GM18519 (cell line): Measurements from ENCODE around the gene RSPH6A.

Experiments
- ATAC-seq: cut with Tn5 transposase; IDR thresholded peaks from one replicate; pipeline ENCODE4 v1.9.1; 2021; ENCODE audit warnings: mild to moderate bottlenecking, moderate library complexity; ENCODE audit not compliant: unreplicated experiment, low FRiP score

RSPH6A gene

DNA sequence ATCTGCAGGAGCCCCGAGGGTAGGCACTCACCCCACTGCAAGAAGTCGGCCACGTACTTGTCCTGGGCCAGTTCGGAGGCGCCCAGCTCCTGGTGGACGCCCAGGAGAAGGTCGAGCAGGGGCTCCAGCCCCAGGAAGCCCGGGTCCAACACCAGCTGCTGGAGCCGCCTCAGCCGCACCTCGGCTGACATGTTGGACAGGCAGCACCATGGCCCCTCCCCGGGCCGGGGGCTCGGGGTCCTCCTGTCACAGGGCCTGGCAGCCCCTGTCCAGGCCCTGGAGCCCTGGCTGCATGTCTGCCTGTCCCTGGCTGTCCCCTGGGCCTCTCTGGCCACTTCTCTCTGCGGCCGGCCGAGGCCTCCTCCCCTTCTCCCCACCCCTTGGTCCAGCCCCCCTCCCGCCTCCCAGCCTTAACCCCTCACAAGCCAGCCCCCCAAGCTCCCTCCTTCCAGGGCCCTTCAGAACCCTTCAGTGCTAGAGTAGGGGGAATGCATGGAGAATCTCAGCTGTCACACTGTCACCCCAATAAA, 32.9 kb downstream of the RSPH6A start, which contains the start of gene DMPK:
Gene DMPK, minus strand, starts transcription at position 329 of the 530 bp plus-strand sequence. Its CDS starts 138 bp downstream, at position 191.
- ATAC-seq: no peak

DNA sequence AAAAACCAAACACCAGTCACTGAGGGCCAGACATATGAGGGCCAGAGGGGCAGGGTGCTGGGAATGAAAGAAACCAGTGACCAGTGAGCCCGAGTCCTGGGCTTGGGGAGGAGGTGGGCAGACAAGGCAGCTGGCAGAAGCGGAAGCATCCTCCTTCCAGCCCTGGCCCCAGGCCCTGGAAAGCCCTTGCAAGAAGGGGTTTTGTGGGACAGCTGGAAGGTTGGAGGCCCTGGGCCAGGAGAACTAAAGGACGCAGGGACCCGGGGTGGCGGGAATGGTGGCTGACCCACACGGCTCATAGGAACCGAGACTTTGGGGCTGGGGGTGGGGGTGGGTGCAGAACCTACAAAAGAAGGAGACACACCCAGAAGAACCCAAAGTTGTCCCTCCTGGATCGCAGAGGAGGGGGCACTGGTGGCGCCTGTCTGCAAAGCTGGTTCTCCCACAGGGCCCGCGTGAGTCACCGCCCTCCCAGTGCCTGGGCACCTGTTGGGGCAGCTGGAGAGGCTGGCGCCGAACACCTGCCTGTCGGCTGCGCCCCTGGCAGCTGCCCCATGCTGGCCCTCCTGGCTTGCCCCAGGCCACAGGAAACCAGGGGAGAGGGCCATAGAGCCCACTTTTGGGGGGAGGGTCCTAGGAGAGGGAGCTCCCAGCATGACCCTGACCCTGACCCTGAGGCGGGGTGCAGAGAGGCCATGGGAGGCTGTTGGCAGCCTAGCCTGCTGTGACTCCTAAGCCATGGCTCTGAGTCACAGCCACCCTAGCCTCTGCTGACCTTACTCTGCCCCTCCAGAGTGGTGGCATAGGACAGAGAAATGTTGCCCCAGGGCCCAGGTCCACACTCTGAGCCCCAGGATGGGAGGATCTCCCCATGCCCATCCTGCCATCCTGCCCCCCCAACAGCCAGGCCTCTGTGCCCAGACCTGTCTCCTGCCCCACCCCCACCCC, 33.6 kb downstream of the RSPH6A start:
- no peak for ATAC-seq

DNA sequence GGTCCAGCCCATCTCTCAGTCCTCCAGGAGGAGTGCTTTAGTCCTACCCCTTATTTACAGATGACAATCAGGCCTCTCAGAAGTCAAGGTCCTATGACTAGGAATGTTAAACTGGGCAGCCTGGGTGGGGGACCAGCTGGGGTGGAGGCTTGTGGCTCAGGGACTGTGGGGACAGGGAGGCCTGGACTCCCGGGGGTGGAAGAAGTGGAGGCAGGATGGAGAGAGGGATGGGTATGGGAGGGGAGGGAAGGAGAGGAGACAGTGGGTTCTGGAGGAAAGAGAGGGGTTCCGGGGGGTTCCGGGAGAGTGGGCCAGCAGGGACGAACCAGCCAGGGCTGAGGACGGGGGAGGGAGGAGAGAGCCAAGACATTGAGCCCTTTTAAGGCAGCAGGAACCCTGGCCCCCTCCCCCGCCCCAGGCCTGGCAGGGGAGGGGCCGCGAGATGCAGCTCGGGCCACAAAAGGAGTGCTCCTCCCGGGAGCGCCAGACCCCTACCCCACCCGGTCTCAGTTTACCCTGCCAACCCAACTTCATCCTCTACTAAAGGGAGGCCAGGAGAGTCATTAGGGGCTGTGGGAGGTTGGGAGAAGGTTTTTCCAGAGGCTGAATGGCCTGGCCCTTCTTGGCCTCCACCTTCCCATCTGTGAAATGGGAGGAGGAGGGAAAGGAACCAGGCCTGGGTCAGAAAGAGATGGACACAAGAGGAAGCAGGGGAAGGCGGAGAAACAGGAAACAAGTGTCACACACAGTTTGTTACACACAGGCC, 34.5 kb downstream of the RSPH6A start:
- no peak for ATAC-seq

DNA sequence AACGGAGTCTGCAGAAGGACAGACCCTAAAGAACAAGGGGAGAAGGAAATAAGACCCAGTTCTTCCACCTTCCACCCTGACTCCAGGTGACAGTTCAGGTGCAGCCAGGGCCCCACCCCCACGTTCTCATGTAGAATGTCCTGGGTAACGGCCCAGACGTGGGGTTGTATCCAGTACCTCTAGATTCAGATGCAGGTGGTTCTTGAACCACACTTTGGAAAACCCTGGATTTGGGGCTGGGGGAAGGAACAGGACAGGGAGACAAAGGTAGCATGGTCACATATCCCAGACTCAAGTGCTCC, 35.0 kb downstream of the RSPH6A start:
- ATAC-seq: no peak

DNA sequence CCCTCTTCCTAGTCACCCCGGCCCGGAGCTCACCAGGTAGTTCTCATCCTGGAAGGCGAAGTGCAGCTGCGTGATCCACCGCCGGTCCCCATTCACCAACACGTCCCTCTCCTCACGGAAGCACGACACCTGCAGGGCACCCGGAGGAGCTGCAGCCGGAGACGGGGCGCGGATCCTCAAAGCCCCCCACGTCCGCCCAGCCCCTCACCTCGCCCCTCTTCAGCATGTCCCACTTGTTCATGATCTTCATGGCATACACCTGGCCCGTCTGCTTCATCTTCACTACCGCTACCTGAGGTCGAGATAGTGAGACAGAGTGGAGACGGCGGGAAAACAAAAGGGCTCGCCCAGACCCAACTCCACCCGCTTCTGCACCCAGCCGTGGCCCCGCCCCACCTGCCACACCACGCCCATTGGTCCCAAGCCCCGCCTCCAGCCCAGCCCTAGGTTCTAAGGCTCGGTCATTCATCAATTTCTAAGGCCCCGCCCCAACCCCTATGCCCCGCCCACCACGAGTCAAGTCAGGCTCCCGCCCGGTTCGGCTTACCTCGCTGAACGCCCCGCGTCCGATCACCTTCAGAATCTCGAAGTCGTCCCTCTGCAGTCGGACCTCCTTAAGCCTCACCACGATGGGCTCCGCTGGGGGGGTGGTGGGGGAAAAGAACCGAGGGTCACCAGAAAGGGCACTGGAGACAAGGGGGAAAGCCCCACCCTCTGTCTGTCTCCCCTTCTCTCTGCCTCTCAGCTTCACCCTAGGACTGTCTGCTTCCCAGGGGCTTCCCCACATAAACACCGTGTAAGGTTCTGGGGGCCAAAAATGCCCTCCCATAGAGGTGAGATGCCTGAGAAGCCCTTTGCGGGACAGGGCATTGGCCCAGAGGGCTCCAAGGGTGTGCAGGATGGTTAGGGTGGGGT, 35.6 kb downstream of the RSPH6A start:
- no peak for ATAC-seq

DNA sequence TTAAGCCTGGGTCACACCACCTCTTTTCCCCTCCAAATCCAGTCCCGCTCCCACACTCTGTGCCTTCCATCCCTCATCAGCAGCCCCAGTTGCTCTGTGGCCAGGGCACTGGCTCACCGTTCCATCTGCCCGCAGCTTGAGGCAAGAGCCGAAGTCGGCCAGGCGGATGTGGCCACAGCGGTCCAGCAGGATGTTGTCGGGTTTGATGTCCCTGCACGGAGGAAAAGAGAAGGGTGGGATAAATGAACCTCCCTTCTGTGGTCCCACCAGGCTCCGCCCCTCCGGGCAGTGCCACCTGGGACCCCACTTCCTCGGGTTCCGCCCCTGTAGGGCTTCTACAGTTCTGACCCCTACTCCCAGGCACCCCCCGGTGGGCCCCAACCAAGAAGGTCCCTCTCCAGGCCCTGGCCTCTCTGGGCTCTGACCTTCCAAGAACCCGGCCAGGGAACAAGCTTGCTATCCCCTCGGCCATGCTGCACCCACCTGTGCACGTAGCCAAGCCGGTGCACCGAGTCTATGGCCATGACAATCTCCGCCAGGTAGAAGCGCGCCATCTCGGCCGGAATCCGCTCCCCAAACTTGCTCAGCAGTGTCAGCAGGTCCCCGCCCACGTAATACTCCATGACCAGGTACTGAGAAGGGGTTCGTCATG, 37.0 kb downstream of the RSPH6A start:
- ATAC-seq: no peak

DNA sequence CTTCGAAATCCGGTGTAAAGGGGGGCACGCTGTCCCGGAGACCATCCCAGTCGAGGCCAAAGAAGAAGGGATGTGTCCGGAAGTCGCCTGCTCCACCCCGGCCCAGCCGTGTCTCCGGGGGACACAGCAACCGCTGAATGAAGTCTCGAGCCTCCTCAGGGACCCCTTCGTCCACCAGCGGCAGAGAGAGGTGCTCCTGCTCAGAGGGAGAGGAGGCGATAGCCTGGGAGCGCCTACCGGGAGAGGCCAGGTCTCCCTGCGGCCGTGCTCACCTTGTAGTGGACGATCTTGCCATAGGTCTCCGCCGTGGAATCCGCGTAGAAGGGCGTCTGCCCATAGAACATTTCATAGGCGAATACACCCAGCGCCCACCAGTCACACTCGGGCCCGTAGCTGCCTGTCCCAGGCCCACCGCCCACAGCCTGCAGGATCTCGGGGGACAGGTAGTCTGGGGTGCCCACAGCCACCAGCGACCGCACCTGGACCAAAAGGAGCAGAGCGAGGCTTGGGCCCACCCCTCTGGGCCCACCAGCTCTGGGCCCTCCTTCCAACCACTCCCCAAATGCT, 37.6 kb downstream of the RSPH6A start:
- no peak for ATAC-seq

DNA sequence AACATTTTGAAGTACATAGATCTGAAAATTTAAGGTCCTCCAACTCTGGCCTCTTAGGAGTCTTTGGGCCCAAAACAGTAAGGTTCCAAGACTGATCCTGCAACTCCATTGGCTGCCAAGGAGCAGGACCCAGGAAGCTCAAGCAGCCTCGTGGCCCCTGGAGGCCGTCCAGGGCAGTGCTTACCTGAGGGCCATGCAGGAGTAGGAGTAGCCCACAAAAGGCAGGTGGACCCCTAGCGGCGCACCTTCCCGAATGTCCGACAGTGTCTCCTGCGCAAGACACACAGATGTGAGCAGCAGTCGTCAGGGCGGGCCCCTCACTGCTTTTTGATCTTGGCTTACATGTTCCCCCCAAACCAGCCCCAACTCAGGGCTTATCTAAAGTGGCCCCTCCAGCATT, 40.3 kb downstream of the RSPH6A start:
- ATAC-seq: no peak

DNA sequence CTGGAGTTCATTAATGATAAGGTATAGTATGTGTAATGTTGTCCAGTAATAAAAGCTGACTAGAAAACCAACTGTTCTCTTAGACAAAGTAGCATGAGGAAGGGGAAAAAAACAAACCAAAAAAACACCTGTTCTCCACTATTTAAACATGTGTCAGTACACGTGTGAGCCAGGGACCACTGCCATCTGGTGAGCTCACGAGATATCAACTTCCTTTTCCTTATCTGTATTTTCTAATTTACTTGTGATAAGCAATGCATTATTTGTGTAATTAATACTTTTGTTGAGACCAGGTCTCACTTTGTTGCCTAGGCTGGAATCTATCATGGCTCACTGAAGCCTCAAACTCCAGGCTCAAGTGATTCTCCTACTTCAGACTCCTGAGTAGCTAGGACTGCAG, 41.7 kb downstream of the RSPH6A start:
- no peak for ATAC-seq

DNA sequence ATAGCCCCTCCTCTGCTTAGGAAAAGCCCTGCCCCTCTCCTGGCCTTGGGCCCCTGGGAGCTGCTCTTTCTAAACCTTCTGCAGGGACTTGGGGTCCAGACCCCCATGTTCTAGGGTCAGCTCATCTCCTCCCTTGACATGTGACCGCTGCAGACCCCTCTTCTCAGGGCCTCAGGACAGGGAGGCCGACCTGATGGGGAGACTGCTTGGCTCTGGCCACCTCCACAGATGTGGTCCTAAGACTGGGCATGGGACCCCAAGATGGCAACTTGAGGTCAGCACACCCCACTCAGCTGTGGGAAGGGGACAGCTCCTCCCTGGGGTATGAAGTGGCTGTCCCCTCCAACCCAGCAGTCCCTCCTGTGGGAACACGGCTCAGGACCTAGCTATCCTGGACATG, 42.2 kb downstream of the RSPH6A start:
- no peak for ATAC-seq

DNA sequence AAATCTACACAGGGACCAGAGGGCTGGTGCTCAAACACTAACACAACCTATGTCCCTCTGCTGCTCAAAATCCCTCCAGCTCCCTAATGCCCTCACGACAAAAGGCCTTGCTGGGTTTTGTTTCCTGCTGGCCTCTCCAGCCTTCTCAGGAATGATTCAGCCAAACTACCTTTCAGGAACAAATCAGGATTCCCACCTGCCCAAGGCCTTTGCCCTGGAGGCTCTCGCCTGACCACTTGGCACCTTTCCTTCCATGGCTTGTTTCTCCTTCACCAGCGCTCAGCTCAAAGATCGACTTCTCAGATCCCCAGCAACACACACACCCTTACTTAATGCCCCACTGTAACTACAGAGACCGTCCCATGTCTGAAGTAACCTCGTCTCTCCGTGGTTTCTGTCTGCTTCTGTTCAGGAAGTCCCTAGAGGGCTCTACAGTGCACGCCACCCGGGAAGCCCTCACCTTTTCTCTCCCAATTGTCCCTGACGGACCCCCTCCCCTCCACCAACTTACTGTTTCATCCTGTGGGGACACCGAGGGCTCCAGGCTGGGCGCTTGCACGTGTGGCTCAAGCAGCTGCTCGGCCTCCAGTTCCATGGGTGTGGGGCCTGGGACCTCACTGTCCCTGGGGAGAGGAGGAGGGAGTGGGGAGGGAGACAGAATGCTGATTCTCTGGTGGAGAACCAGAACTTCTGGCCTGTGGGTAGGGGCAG, 42.8 kb downstream of the RSPH6A start:
- no peak for ATAC-seq

DNA sequence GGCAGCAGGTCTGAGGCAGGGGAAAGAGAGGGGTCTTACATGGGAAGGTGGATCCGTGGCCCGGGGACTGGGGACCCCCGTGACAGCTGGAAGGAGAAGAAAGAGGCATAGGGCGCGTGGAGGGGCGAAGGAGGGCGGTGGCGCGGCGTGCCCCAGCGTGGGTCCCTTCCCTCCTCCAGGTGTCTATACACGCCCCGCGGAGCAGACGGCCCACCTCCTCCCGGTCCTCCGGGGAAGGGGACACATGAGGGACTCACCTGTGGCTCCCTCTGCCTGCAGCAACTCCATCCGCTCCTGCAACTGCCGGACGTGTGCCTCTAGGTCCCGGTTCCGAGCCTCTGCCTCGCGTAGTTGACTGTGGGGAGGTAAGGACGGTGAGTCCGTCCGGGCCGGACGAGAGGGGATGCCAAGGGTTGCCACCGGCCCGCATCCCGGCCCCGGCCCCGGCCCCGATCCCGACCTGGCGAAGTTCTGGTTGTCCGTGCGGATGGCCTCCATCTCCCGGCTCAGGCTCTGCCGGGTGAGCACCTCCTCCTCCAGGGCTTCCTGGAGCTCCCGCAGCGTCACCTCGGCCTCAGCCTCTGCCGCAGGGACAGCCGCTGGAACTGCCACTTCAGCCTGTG, 43.7 kb downstream of the RSPH6A start:
- ATAC-seq: no peak

DNA sequence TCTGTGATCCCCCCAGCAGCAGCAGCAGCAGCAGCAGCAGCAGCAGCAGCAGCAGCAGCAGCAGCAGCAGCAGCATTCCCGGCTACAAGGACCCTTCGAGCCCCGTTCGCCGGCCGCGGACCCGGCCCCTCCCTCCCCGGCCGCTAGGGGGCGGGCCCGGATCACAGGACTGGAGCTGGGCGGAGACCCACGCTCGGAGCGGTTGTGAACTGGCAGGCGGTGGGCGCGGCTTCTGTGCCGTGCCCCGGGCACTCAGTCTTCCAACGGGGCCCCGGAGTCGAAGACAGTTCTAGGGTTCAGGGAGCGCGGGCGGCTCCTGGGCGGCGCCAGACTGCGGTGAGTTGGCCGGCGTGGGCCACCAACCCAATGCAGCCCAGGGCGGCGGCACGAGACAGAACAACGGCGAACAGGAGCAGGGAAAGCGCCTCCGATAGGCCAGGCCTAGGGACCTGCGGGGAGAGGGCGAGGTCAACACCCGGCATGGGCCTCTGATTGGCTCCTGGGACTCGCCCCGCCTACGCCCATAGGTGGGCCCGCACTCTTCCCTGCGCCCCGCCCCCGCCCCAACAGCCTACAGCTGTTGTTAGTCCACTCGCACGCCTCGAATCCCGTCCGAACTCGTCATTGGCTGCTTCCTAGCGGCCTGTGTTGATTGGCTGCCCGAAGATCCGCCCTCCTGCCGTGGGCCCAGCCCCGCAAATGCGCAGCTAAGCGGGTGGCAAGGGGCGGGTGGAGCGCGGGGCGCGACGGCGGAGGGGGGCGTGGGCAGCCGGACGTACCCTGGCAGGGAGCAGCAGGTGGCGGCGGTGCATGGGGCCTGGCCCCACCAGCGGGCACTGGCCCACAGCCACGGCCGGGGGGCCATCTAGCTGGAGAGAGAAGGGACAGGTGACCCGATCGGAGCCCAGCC, 44.7 kb downstream of the RSPH6A start:
- peak; percentile 31 for ATAC-seq

DNA sequence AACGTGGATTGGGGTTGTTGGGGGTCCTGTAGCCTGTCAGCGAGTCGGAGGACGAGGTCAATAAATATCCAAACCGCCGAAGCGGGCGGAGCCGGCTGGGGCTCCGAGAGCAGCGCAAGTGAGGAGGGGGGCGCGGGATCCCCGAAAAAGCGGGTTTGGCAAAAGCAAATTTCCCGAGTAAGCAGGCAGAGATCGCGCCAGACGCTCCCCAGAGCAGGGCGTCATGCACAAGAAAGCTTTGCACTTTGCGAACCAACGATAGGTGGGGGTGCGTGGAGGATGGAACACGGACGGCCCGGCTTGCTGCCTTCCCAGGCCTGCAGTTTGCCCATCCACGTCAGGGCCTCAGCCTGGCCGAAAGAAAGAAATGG, 45.3 kb downstream of the RSPH6A start:
- ATAC-seq: no peak

DNA sequence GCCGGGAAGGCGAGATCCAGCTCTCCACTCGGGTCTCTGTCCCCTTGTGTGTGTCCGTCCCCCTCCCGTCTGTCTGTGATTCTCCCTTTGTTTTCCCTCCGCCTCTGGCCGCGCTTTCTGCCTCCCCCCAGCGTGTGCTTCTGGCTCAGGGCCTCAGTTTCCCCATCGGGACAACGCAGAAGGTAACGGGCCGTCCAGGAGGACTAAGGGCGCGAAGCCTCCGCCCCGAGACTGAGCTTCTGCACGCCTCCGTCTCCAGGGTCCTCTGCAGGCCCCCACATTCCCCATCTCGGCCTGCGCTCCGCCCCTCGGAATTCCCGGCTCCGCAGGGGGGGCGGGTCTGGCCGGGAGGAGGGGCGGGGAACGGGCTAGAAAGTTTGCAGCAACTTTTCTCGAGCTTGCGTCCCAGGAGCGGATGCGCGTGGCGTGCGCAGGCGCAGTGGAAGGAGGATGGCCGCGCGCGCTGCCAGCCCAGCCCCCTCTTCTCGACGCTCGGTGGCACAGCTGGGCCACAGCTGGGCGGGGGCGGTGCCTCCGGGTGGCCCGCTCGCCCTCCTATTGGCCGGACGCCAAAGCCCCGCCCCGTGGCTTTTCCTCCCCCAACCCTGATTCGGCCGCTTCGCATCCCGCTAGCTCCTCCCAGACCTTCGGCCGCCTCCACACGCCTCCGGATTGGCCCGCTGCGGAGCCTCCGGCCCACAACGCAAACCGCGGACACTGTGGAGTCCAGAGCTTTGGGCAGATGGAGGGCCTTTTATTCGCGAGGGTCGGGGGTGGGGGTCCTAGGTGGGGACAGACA, 45.9 kb downstream of the RSPH6A start, which contains the start of gene SIX5:
Gene SIX5, minus strand, starts transcription at position 269 of the 799 bp plus-strand sequence. CDS start 408 bp downstream, outside the sequence.
- ATAC-seq: peak; percentile 52

DNA sequence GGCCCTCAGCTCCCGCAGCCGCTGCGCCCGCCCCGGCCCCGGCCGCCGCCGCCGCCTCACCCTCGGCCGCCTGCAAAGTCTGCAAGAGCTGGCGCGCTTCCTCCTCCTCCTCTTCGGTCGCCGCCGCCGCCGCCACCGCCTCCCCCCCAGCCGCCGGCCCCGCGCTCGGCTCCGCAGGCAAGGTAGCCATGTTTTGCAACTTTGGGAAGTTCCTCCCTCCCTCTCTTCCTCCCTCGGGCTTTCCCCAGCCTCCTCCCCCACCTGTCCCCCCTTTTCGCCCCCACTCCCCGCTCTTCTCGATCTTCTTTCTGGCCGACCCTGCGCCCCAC, 46.5 kb downstream of the RSPH6A start:
- no peak for ATAC-seq
